IPS-NIHi11 (cell line): ENCODE measurements around the gene DCAF7.

Experiments
- DNase-seq: peaks from one replicate; pipeline ENCODE4 v3.0.0; 2012; ENCODE audit warnings: mixed read lengths, low spot score

DCAF7 gene

GRCh38 chr17:63524051-63524450, 26.2 kb upstream of the DCAF7 start:
- no peak for DNase-seq

GRCh38 chr17:63525190-63525946, 24.9 kb upstream of the DCAF7 start:
- DNase-seq: no peak

GRCh38 chr17:63526861-63527260, 23.4 kb upstream of the DCAF7 start:
- no peak for DNase-seq

- DNase-seq: no peak
These were observed 22.1 kb upstream of the DCAF7 start for GRCh38 chr17:63528183-63528582.

GRCh38 chr17:63529711-63530556, 20.3 kb upstream of the DCAF7 start:
- DNase-seq: no peak

GRCh38 chr17:63530557-63531021, 19.7 kb upstream of the DCAF7 start:
- DNase-seq: no peak

- DNase-seq: no peak
These were observed 19.0 kb upstream of the DCAF7 start for GRCh38 chr17:63531022-63531965.

GRCh38 chr17:63533433-63534077, 16.7 kb upstream of the DCAF7 start:
- DNase-seq: no peak

GRCh38 chr17:63534078-63534570, 16.2 kb upstream of the DCAF7 start:
- DNase-seq: no peak

GRCh38 chr17:63534816-63535455, 15.3 kb upstream of the DCAF7 start:
- no peak for DNase-seq

GRCh38 chr17:63535640-63536039, 14.6 kb upstream of the DCAF7 start:
- no peak for DNase-seq

GRCh38 chr17:63537001-63537400, 13.3 kb upstream of the DCAF7 start:
- no peak for DNase-seq

- DNase-seq: peak; percentile 54
These were observed 12.1 kb upstream of the DCAF7 start for GRCh38 chr17:63537991-63538692.

GRCh38 chr17:63538693-63539595, 11.3 kb upstream of the DCAF7 start:
- DNase-seq: peak; percentile 1

GRCh38 chr17:63540590-63540989, 9.7 kb upstream of the DCAF7 start:
- DNase-seq: no peak

- DNase-seq: no peak
These were observed 8.1 kb upstream of the DCAF7 start for GRCh38 chr17:63542218-63542545.

GRCh38 chr17:63542942-63543821, 7.1 kb upstream of the DCAF7 start:
- peak; percentile 25 for DNase-seq

GRCh38 chr17:63543822-63544420, 6.4 kb upstream of the DCAF7 start:
- DNase-seq: no peak
